AG20443 (cell line): ENCODE data around the gene EPHX1.
A peak's percentile ranks its signal among the peaks of the same experiment; 100 is the strongest.
"Not testable (repeated sequence)": the region's sequence is repeated elsewhere in the genome, so short reads cannot be mapped to it uniquely, and the experiment has no call there.

Experiments used
- DNase-seq: peaks from one replicate; pipeline ENCODE4 v3.0.0; 2012; ENCODE audit warnings: low spot score, mixed read lengths

EPHX1 gene

DNA sequence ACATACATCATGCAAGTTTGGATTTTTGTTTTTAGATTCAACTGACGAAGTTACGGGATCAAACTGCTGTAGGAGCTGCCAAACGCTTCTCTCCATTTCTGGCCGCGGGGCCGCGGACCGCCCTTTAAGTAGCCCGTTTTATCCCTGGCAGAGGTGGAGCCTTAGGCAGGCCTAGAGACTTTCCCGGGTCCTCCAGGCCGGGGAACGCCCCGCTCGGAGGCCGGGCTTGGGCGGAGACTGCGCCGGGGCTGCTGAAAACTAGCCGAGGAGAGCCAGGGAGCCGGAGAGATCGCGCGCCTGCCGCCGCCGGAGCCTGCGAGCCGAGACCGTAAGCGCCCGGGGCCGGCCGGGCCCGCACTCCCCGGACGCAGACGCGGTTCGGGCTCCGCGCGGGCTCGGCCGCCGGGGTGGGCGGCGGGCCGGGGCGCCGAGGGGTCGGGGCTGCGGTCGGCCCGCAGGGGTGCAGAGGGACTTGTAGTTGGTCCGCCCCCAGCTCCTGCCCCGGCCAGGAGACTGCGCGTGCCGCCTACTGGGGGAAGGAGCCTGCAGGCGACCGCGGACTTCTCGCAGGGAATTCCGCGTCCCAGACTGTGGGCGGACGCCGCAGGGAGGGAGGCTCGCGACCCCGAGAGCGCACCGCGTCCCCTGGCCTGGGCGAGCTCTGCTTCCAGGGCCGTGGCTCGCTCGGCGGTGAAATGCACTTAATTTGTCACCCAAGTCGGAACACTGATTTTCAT is at the start of gene EPHX1:
Gene EPHX1, plus strand, starts transcription at position 283 of the 737 bp plus-strand sequence. CDS start 18,606 bp downstream, outside the sequence.
- DNase-seq: peak; percentile 98

DNA sequence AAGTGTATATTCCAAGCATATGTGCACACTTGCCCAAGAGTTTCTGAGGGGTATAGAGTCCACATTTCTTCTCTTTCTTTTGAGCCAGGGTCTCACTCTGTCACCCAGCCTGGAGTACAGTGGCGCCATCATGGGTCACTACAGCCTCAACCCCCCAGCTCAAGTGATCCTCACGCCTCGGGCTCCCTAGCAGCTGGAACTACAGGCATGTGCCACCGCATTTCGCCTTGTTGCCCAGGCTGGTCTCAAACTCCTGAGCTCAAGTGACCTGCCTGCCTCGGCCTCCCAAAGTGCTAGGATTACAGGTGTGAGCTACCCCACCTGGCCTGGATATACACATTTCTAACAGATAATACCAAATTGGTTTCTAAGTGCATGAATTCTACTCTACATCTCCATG is 49.4 kb upstream of the EPHX1 start:
- no peak for DNase-seq

DNA sequence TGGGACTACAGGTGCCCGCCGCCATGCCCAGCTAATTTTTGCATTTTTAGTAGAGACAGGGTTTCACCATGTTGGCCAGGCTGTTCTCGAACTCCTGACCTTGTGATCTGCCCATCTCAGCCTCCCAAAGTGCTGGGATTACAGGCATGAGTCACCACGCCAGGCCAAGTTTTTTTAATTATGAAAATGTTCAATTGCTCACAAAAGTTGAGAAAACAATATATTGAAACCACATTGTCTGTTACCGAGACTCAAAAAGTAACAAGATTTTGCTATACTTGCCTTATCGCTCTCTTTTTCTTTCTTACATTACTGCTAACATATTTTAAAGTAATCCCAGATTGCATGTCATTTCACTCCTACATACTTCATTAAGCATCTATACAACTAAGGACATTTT is 48.5 kb upstream of the EPHX1 start:
- DNase-seq: not testable (repeated sequence)

DNA sequence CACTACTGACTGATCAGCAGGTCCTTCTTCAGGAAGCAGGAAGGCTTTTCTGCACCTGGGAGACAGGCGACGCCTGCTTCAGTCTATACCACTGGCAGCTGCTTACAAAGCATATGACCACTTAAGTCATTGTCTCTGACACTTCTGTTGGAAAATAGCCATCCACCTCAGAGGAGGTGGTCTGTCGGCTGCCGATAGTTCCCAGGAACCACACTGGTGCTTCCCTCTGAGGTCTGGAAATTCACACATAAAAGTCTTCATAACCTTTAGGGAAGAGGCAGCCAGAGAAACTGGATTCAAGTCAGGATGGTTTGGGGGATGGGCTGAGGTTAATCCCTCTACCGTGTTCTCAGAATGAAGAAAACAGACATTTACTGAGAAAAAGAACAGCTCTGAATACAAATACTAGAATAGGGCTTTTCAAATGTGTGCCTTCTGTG is 47.9 kb upstream of the EPHX1 start:
- no peak for DNase-seq

DNA sequence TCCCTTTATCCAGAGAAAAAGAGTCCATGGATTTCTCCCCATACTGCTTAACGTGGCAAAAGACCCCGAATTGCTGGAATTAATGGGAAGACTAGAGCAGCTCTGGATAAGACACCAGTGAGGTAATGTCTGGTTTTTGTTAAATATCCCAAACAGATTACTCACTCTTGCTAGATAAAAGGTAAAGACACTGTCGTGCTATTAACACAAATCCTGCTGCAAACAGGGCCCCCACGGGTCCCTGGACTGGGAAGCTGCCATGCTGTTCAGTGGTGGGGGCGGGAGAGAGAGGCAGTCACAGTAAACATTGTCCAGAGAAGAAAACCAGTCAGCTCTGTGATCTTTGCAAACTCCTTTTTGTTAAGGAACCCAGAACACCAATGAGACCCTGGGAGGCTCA is 47.5 kb upstream of the EPHX1 start:
- DNase-seq: peak; percentile 19

DNA sequence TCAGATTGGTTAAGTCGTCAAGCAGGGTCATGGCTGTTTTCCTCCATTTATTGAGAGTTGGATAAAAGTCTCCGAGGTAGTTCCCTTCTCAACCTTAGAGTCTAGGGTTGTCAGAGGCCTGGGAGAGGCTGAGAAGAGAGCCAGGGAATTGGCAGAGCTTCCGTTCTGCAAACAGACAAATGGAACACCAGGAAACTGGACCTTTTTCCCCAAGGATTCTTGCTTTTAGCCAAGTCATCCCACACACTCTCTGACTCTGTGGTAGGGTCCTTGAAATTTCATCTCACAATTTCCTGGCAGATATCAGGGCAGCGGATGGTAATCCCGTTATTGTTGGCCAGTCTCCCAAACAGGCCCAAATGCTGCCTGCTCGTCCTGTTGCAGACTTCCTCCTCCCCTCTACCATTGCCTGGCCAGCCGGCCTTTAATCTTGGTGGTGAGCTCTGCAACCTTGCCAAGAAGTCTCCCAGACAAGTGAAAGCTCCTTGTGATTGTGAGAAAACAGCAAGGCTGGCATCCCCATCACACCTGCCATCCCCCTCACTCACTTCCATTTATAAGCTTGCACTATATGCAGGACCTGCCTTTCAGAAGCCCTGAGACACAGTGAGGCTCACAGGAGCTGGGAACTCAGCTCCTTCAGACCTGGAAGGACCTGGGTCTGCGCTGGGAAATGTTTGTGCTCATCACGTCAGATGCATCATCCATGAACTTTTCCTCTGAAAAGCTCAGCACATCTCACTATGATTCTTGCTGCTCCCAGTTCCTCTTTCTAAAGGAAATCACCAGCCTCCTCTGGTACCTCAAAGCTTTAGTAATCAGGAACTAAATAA is 46.0 kb upstream of the EPHX1 start:
- peak; percentile 24 for DNase-seq

- DNase-seq: no peak
Measured at GRCh38 chr1:225765982-225766674, 43.8 kb upstream of the EPHX1 start.

GRCh38 chr1:225766967-225767633 is 42.8 kb upstream of the EPHX1 start:
- DNase-seq: peak; percentile 85

DNA sequence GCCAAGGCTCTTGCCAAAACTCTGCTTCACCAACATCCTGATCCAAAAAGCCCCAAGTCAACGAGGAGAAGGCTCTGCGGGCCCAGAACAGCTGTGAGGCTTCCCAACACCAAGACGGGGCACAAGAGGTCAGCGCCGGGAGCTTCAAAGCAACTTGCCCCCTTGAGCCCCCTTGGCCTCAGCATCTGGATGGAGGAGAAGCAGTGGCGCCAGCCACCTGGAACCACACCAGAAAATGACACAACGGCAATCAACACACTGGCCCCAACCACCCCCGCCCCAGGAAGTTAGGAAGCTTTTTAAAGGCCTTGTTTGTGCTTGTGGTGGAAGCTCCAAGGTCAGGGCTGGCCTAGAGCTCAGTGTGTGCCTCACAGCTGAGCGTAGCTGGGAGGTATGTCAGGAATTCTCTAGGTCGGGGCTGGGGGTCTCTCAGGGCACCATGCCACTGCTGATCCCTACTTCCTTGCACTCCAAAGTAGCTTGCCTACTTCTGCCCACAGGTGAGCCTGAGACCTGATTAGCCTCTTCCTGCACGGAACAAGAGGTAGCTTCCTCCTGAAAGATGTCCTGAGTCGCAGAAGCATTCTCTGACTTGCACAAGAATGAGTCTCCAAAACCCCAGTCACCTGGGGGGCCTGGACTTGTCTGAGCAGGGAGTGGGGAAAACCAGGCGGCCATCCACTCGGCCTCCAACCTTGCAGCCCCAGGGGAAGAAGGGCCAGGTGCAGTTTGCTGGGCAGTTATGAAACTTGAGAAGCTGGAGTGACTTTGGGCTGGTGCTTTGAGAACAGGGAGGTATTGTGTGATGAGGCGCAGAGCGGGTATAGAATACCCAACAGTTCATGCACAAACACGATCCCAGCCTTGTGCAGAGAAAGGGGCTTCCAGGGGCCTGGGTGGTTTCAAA is 42.0 kb upstream of the EPHX1 start:
- DNase-seq: peak; percentile 71

DNA sequence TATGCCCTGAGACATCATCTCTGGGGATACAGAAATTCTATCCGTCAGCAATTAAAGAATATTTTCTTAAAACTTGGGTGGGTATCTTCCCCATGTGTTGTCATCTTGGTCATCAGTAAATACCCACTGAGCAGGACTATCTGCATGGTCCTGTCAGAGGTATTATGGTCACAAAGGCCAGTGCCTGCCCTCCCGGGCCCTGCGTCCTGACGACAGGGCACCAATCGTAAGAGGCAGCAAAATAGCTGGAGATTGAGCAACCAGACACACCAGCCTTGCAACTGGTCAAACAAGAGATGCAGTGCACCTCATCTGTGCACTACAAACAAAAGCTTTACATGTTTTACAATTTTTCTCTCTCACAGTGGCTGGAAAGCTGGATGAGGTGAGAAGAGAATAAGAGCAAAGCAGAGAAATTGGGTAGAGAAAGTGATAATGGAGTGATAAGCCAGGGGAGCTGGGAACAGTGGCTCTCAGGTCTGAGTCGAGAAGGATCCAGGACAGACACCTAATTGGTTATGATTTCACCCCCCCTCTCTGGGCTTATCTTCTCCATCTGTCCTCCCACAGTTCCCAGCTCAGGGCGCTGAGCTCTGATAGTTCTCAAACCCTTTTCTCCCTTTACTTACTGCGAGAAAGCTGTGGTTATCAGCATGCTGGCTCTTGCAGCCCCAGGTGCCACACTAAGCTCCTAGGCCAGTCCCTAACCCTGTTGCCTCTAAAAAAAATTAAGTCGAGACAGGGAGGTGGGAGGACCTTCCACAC is 41.1 kb upstream of the EPHX1 start:
- DNase-seq: no peak

DNA sequence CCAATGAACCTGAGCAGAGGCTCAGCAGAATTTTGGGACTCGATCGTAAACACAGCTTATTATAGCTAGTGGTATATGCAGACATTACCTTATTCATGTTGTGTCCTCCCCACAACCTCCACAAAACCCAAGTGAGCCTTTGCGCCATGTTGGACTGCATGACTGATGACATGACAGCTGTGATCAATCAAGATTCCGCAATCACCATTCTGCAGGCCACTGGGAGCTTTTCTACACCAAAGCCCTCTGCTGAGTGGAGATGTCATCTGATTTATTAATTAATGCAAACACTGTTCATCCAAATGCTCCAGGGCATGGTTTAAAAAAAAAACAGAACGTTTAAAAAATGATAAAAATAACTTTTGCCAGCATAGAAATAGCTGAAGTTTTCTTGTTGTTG is 40.2 kb upstream of the EPHX1 start:
- no peak for DNase-seq

DNA sequence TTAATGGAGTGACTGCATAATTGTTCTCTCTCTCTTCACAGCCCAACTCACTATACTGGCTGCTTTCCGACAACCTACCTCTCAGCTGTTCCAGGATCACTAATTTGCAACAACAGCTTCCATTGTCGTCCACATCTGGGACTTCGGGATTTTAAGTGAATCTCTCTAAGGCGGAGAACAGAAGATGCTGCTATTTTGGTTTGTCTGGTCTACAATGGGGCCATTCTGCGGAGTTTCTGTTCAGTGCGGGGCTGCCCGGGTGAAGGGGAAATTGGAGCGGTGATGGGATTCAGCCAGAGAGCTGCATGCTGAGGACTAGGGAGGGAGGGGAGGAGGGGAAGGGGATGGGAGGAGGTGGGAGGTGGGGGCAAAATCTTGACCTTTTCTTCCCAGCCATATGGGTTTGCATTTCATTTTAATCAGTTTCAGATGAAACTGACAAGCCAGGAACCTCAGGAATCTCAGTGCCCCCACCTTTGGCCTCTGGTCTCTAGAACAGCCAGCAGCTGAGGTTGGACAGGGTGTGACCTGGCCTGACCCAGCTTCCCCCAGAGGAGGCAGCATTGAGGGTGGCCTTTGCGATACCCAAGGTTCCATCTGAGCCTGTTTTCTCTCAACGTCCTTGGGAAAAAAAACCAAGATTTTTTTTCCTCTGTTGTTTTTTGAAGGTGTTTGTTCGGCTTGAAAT is 39.2 kb upstream of the EPHX1 start:
- no peak for DNase-seq

GRCh38 chr1:225771661-225772322 is 38.1 kb upstream of the EPHX1 start:
- DNase-seq: no peak

DNA sequence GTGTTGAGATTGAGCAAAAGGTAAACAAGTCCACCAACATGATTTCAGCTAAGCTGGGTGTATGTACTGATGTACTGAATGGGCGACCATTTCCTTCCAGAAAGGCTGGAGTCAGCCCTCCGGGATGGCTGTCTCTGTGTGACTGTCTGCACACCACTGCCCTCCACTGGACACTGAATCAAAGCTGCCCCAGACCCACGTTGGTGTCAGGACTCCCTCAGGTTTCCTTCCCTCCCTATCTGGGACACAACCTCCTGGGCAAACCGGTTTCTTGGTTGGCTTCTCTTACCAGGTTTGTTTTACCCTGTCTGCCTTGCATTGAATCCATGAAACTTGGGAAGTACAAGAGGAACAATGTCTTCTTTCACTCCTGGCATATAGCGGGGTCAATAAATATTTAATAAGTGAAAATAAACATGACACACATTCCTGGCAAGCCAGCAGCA is 37.6 kb upstream of the EPHX1 start:
- peak; percentile 86 for DNase-seq

DNA sequence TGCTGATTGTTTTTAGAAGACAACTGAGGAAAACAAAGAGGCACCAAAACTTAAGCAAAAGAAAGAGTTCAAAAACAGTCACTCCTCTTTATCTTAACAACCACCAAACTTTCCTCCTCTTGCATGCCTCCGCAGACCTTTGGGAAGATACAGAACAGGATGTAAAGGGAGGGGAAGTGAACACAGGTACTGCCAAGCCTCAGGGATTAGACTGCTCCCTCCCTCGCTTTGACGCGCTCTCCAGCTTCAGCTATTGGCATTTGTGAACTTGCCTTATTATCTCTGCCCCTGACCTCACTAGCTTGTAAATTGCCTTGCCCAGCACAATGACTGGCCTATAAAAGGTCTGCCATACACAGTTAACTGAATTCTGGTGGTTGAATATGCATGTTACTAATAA is 37.1 kb upstream of the EPHX1 start:
- no peak for DNase-seq

GRCh38 chr1:225774281-225775147 is 35.4 kb upstream of the EPHX1 start:
- DNase-seq: no peak

- DNase-seq: no peak
Measured at GRCh38 chr1:225776294-225776693, 33.6 kb upstream of the EPHX1 start.

- no peak for DNase-seq
Measured at GRCh38 chr1:225777058-225777582, 32.8 kb upstream of the EPHX1 start.
